Measurements from ENCODE around the gene ATAD3B.

ATAD3B gene

GRCh38 chr1:1534401-1535154 lies 63.0 kb downstream of the ATAD3B start:
- no peak for DNase-seq (ENCODE audit: low read depth in 2 of 2)

GRCh38 chr1:1535201-1536018 lies 63.8 kb downstream of the ATAD3B start:
- no peak for DNase-seq (ENCODE audit: low read depth in 2 of 2)

DNA sequence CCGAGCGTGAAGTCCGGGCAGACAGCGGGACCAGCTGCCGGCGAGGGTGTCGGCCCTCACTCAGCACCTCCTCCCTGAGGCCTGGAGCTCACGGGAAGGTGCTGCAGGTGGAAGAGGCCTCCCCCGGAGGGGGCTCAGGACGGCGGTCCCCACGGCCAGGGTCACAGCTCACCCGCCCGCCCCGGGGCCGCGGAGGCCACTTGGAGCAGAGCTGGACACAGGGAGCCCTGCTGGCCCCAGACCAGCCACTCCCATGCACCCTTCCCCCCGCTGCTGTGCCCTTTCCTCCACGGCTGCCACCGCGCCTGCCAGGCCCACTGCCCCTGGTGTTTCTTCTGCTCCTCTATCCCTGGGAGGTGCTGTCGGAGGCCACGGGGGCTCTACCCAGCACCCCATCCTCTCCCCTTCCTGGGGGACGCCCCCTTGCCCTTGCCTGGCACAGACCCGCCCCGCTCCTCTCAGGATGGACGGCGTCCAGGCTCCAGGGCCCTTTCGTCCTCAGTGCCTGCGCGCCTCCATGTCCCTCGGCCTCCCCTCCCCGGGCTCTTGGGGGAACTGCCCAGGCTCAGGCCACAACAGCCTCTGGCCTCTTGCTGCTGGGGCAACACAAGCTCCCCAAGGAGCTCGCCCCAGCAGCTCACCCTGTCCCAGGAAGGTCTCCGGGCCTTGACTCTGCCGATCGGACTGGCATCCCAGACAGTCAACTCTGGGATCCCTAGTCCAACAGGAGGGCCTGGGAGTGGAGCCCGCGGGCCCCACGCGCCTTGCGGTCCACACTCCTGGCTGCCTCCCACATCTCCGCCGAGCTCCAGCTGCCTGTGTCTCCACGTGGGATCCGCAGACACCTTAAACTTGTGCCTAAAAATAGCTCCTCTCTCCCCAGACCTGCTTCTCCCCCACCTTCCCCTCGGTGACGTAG lies 64.7 kb downstream of the ATAD3B start:
- DNase-seq (ENCODE audit: low read depth in 2 of 2) = no peak

DNA sequence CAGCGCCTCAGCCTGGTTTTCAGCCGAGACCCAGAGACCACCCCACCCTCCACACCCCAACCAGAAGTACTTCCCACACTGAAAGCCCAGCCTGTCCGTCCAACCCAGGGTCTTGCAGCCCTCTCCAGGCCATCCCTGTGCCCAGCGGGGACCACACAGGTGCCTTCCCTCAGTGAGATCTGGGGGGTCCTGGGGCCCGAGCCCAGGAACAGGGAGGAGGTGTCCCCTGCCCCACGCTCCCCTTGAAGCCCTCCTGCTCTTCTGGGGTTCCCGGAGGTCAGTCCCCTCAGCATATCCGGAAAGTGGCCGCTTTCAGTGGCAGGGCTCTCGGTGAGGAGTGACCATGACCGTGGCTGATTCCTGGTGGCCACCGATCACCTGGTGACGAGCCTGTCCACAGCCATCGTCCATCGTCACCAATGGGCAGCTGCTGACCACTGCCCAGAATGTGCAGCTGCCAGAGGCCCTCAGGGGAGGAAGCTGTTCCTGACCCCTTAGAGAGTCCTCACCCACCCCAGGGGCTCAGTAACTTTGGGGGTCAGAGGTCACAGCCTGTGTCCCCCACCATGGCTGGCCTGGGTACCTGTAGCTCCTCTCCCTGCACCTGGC lies 65.5 kb downstream of the ATAD3B start:
- DNase-seq (ENCODE audit: low read depth in 2 of 2) = no peak

GRCh38 chr1:1537626-1538250 lies 66.2 kb downstream of the ATAD3B start:
- DNase-seq (ENCODE audit: low read depth in 2 of 2) = no peak

GRCh38 chr1:1538334-1538733 lies 66.8 kb downstream of the ATAD3B start:
- DNase-seq (ENCODE audit: low read depth in 2 of 2) = no peak

- no peak for DNase-seq (ENCODE audit: low read depth in 2 of 2)
Measured at GRCh38 chr1:1538989-1539309, 67.4 kb downstream of the ATAD3B start.

- no peak for DNase-seq (ENCODE audit: low read depth in 2 of 2)
Measured at GRCh38 chr1:1539310-1540089, 67.9 kb downstream of the ATAD3B start.

GRCh38 chr1:1540090-1540817 lies 68.7 kb downstream of the ATAD3B start, which contains the start of gene TMEM240:
TMEM240 (minus strand) TSS chr1:1540624; CDS start chr1:1540346, 278 bp downstream.
- DNase-seq (ENCODE audit: low read depth in 2 of 2) = peak; percentile 43 to 55

DNA sequence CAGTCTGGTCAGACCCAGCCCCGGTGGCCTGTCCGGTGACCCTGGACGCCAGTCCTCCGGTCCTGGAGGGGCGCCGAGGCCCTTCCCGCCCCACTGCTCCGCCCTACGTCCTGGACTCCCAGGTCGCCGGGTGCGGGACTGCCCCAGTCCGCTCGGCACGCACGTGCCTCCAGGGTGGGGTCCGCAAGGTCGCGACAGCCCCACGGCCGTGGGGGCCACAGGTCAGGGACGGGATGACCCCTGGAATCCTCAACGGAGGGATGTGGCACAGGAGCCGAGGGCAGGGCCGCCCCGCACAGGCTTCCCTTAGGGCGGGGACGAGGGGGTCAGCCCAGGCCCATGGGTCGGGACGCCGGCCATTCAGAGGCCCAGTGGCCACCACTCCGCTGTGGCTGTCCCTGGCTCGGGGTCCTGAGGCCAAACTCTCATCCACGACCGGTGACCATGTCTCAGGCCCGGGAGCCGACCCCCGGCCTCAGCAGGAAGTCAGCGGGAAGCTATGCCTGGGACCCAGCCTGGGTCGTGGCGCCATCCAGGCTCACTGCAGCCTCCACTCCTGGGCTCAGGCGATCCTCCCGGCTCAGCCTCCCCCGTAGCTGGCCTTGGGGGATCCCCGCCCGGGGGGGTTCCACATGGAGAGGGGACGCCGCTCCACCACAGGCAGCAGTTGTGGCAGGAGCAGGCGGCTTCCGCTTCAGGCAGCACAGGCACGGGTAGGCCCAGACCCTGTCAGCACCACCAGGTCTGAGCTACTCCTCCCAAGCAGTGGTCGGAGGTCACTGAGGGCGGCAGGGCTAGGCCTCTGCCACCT lies 69.5 kb downstream of the ATAD3B start:
- no peak for DNase-seq (ENCODE audit: low read depth in 2 of 2)

DNA sequence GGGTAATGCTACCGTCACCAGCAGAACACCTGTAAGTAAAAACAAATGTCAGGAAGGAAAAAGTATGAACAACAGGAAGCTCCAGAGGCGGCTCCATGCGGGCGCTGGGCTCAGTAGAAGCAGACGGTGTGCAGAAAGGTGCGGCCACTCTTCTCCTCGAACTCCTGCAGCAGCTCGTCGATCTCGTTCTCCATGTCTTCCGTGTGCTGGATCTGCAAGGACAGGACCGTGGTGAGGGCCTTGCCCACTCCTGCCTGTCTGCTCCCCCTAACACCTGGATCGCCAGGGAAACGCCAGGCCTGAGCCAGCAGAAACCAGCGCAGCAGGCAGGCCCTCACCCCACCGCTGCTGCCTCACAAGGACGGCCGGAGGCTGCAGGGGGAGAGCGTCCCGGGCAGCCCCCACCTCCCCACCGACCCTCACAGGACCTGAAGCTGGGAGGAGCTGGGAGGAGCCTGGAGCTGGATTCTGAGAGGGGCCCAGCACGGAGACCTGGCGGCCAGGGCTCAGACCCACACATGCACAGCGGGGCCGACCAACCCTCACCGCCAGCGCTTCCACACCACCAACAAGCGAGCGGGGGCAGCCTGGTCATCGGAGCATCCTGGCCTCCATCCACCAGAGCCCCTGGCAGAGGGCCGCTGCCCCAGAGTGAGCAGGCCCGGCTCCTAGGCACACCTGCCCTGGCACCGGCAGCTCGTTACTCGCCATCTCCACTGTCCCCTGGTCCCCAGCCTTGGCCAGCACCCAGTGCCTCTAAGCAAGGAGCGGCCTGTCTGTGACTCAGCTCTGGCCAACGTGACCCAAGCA lies 70.6 kb downstream of the ATAD3B start:
- no peak for DNase-seq (ENCODE audit: low read depth in 2 of 2)

DNA sequence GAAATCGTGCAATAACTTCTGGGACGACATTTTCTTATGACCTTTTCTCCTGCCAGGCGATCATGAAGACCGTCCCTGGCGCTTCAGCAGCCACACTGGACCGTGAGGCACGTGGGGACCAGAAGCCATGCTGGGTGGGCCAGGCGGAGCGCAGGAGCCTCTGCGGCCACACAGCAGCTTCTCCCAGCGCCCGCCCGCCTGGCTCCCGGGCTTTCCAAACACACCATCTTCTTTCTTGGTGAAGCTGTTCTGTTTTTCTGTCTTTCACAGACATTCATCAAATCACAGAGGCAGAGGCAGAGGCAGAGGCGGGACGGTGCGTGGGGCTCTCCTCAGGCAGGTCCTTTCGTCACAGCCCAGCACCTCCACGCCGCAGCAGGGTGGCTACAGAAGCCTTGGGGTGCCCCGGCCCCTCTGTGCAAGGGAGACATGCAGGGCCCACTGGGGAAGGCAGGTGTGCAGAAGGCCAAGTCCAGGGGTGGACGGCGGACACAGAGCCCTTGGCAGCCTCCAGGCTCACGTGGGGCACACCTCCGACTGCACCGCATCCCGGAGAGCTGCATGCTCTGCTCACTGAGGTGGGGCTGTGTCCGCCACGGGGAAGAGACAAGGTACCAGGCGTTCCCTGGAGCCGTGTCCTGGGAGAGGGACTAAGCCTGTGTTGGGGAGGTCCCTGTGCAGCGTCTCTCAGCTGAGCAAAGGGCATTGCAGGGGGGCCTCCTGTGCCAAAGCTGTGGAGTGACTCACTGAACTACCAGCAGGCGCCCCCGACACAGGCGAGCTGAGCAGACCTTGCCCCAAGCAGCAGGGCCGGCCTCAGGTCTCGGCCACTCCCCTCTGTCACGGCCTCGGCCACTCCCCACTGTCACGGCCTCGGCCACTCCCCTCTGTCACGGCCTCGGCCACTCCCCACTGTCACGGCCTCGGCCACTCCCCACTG lies 71.5 kb downstream of the ATAD3B start:
- no peak for DNase-seq (ENCODE audit: low read depth in 2 of 2)

GRCh38 chr1:1543706-1544099 lies 72.1 kb downstream of the ATAD3B start:
- DNase-seq (ENCODE audit: low read depth in 2 of 2) = no peak

- DNase-seq (ENCODE audit: low read depth in 2 of 2) = no peak
Measured at GRCh38 chr1:1544544-1544943, 73.0 kb downstream of the ATAD3B start.
